GM18867 (cell line): ENCODE measurements around the gene PLCH1.

Source experiments
- ATAC-seq: cut with Tn5 transposase; IDR thresholded peaks from one replicate; pipeline ENCODE4 v1.9.1; 2021; ENCODE audit warnings: mild to moderate bottlenecking, moderate library complexity; ENCODE audit not compliant: unreplicated experiment

Gene PLCH1

GRCh38 chr3:155496206-155496605, 248.7 kb downstream of the PLCH1 start:
- no peak for ATAC-seq

- peak; percentile 72 for ATAC-seq
Measured at GRCh38 chr3:155495387-155495786, 249.5 kb downstream of the PLCH1 start.

- ATAC-seq, result peak; percentile 62
Measured at GRCh38 chr3:155494332-155494731, 250.5 kb downstream of the PLCH1 start.

GRCh38 chr3:155492841-155493240, 252.0 kb downstream of the PLCH1 start:
- ATAC-seq, result no peak

- no peak for ATAC-seq
Measured at GRCh38 chr3:155491696-155492095, 253.2 kb downstream of the PLCH1 start.

- ATAC-seq, result no peak
Measured at GRCh38 chr3:155488671-155489070, 256.2 kb downstream of the PLCH1 start.

GRCh38 chr3:155485897-155486296, 259.0 kb downstream of the PLCH1 start:
- no peak for ATAC-seq

GRCh38 chr3:155481591-155481990, 263.3 kb downstream of the PLCH1 start:
- ATAC-seq, result no peak

- ATAC-seq, result no peak
Measured at GRCh38 chr3:155481089-155481488, 263.8 kb downstream of the PLCH1 start.

- no peak for ATAC-seq
Measured at GRCh38 chr3:155465664-155466063, 279.2 kb downstream of the PLCH1 start.

- ATAC-seq, result no peak
Measured at GRCh38 chr3:155462672-155463071, 282.2 kb downstream of the PLCH1 start.

GRCh38 chr3:155457591-155457990, 287.3 kb downstream of the PLCH1 start:
- ATAC-seq, result no peak

GRCh38 chr3:155455765-155456164, 289.1 kb downstream of the PLCH1 start:
- no peak for ATAC-seq

- no peak for ATAC-seq
Measured at GRCh38 chr3:155453512-155453911, 291.4 kb downstream of the PLCH1 start.

- ATAC-seq, result no peak
Measured at GRCh38 chr3:155449613-155450267, 295.1 kb downstream of the PLCH1 start.

GRCh38 chr3:155448531-155448930, 296.3 kb downstream of the PLCH1 start:
- ATAC-seq, result no peak

GRCh38 chr3:155446366-155446765, 298.5 kb downstream of the PLCH1 start:
- no peak for ATAC-seq

GRCh38 chr3:155444771-155445170, 300.1 kb downstream of the PLCH1 start:
- no peak for ATAC-seq

- ATAC-seq, result no peak
Measured at GRCh38 chr3:155443815-155444214, 301.1 kb downstream of the PLCH1 start.

GRCh38 chr3:155442072-155442471, 302.8 kb downstream of the PLCH1 start:
- no peak for ATAC-seq

- no peak for ATAC-seq
Measured at GRCh38 chr3:155441506-155441905, 303.4 kb downstream of the PLCH1 start.

- ATAC-seq, result no peak
Measured at GRCh38 chr3:155441026-155441425, 303.8 kb downstream of the PLCH1 start.

- no peak for ATAC-seq
Measured at GRCh38 chr3:155435821-155436220, 309.1 kb downstream of the PLCH1 start.
